Fibroblast of skin of left biceps (primary cell): ENCODE results near the gene ZEB2.

Experiments
- DNase-seq, 2 experiments: peaks; one replicate each; pipeline ENCODE4 v3.0.0-alpha.2; 2013; ENCODE audit warnings: low read depth in 2 of 2

The ZEB2 gene

DNA sequence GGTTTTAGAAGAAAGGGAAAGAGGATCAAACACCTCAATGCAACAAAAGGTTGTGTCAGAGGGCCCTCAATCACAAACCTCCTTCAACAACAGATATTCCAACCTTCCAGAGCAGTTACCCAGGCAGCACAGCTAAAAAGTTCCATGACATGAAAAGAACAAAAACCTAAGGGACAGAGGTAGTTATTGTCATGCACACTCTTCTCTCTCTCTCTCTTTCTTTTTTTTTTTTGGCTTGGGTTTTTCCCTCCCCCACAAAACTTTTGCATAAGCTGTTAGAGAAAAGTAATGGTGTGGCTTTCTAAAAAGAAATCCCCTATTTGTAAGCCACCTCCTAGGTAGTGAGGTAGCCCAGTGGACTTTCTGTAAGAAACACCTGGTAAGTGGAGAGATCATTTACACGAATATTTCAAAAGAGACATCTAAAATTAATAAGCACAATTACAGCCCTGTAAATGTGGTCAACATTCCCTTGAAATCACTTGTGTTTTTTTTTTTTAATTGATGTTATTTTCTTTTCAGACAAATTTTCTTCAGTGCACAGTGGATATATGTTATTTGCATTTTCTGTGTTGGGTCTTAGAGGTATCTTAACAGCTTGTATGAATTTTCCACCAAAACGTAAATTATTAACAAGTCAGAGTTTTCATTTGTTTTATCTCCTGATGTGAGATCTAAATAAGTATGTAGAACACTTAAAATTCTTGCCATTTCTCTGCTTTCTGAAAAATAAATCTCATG lies 48.4 kb downstream of the ZEB2 start:
- no peak for DNase-seq

DNA sequence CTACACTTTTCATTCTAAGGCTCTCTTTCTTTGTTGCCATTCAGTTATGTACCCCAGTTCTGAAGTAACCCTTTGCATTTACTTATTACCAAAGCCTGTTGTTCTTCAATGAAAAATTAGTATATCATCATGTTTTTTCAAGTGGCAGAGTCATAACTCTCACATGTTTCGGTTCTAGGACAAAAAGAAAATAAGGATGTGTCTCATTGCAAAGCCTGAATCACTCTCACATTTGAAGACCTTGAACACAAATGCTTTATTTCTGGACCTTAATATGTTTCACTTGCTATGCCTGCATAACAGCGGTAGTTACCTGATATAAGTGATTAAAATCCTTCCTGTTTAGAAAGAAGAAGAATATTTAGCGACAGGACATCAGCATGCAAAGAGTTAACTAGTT lies 49.1 kb downstream of the ZEB2 start:
- no peak for DNase-seq

DNA sequence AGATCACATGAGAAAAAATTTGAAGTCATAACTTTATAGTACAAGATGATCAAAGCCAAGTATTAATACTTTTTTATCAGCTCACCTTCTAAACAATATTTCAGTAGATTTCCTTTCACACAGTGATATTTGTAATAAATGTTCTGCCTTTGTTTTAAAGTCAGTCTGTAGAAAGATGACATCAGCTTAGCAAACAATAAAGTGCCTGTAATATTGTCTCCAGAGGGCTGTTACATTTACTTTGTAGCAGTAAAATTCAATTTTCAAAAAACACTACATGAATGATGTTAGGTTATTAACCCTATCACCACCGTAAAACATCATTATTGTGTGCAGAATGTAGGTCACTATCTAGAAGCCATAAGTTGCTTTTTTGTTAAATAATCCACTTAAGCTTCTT lies 49.6 kb downstream of the ZEB2 start:
- no peak for DNase-seq

DNA sequence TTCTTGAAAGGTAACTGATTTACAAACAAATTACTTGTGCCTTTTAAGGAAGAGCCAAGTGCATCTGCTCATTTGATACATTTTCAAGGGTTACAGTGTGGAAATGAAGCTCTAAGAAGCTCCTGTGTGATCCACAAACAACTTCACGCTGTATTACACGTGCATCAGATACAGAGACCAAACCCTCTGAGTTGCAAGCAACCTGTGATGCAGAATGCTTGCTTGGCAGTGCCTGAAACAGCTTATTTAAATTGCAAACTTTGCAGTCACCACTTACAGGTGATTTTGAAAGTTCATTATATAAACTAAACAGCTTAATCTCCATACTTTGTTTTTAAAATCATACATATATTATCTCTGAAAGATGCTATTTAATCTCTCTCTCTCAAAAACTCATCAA lies 50.1 kb downstream of the ZEB2 start:
- DNase-seq: no peak

DNA sequence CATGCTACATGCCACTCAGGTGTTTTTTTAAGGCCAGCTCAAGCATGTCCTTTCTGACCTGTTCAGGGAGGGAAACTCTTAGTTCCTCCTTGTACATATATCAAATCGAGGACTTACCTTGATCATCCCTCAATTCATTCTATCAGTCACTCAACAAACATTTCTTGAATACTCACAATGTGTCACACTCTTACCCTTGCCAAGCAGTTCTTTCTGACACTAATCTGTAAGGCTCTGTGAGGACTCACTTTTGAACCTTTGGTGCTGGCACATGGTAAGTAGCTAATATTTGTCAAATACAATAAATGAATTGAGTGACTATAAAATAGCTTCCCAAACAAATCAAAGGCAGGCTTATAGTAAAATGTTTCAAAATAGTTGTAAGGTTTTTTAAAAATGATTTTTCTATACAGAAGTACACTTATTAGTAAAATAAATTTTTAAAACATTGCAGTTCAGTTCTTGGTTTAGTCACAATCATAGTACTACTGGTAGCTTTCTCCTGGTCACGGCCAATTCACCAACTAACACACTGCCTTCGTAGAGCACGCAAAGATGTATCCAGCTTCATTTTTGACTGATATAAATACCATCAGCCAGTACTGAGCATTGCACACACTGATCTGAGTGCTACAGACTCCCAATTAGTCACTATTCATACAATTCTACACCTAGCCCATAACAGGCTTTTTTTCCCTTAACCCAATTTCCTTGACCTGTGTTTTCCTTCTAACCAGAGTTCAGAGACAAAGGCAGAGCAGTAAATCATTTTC lies 50.9 kb downstream of the ZEB2 start:
- no peak for DNase-seq

DNA sequence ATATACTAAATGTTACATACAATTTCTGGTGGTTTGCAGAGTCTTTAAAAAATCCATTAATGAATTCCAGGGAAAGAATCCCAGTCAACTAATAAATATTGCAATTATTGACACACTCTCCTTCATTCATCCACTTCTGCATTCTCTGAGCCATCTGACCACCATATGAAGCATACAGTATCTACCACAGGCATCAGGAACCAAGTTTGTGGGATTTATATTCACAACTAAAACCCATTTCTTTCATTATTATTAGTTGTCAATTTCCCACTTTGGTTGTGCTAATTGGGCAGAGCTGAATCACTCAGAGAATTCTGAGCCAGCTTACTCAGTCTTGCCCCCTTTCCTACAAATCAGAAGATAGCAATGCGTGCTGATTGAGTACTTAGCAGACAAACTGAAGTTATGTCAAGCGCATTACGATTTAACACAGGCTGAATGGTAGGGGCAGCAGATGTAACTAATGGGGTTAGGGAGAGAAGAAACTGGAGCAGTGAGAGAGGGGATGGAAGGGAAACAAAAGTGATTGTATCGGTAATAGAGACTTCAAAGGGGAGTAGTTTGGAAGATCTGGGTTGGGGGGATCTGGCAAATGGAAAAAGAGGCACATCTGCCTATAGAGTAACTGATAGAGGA lies 52.3 kb downstream of the ZEB2 start:
- DNase-seq: peak in 1 of 2 experiments; percentile 49

DNA sequence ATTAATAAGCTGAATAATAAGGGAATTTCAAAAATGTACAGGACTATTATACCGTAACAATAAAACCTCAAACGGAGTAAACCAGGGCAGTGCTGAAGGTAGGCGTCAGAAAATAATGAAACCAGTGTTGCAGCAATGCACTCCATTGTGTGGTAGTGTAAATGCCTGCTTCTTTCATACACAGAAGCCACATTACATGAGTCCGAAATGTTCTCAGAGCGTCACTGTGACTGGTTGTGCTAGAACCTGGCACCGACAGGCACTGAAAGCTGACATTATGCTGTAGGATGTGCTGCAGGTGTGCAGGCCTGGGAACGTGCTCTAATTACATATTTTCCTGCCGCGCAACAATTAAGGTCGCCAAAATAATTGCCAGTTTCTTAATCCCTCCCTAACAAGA lies 53.3 kb downstream of the ZEB2 start:
- DNase-seq: no peak

DNA sequence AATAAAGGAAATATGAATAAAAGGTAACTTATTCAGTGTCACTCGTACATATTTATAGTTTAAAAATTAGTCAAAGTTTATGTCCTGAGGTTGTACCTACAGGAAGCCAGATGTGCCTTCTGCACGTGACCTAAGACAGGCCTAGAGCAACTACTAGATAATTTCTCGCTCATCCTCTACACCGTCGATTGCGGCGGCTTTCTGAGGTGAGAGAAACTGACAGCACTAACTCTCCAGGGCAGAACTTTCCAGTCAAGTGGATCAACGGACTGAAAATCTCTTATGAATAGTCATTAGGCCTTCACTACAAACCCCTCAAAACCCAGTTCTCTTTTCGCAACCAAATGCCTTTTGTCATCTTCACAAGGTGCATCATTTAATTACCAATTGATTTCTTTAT lies 54.2 kb downstream of the ZEB2 start:
- no peak for DNase-seq

DNA sequence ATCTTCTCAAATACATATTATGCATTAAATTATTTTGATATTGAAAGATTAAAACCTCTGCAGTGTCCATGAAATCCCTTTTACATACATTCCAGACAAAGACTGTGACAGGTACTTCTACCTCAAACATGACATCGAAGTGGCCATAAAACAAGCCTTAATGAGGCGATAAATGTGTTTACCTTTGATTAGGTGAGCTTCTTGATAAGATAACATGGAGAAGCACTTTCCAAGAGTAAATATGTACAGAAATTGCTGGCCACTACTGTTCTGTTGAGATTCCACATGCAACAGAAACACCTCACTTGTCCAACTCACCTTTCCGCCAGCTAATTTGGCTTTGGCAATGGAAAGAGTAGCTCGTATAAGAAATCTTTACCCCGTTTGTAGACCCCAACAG lies 55.2 kb downstream of the ZEB2 start:
- no peak for DNase-seq

DNA sequence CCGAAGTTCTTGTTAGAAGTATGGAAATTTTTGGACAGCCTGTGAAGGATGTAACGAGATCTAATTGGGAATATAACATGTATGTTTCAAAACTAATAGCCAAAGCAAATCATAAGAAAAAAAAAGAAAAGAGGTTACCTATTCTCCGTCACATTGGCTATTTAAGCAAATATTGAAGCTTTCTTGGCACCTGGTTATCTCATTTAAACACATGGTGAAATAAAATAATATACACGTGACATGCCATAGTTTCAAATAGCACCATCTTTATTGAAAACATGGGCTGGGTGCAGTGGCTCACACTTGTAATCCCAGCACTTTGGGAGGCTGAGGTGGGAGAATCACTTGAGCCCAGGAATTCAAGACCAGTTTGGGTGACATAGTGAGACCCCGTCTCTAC lies 56.7 kb downstream of the ZEB2 start:
- no peak for DNase-seq

DNA sequence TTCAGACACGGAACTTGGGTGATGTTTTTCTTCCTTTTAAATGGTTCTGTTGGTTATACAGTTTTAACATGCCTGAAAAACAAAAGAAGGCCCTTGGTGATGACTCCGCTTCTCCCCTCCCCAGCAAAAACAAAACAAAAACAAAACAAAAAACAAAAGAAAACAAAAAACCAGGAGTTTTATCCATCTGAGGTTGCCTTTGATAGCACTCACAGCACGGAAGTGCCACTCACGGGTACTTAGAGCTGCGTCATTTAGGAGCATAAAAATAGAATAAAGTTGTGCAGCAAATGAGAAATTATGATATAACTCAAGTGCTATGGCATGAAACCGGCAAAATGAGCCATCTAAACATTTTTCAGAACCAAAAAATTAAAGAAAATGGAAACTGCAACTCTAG lies 57.7 kb downstream of the ZEB2 start:
- DNase-seq: no peak

DNA sequence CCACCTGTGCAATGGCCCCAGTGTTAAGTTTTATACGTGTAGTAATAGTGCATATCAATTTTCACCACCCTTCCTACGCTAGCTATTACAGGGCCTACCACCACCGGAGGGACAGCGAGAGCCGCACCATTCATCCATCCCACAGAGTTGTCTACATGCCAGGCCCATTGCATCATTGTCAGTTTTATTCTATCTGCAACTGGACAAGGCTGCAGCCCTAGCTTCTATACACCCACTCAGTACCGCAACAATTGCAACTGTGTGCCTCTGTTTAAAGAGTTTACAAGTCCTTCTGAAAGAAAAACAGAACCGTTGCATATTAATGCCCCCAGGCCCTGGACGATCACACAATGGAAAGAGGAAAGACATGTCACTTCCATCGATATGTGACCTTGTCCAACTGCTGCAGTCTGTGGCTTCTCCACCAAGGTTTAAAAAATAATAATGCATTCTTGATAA lies 58.6 kb downstream of the ZEB2 start:
- no peak for DNase-seq

DNA sequence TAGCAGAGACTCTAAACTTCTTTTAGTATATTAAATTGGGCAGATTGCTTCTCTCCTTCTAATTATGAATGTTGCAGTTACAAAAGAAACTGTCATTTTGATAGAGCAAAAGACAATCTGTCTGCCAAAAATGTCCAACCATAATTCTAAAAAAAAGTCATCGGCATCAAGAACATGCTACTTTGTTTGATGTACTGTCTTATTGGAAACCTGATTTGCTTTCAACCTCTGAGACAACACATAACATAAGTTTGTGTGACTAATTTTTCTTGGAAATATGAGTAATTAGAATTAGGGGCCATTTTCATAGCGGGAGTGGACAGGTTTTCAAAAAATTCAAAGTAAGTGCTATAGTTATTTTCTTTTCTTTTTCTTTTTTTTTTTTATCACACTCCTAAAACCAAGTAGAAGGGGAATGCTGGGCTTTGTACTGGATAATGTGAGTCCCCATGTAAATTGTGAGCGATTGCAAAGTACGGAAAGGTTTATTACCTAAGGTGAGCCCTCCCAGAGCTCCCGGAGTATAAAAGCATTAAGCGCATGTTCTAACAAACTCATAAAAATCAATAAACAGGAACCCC lies 59.1 kb downstream of the ZEB2 start:
- DNase-seq: no peak

DNA sequence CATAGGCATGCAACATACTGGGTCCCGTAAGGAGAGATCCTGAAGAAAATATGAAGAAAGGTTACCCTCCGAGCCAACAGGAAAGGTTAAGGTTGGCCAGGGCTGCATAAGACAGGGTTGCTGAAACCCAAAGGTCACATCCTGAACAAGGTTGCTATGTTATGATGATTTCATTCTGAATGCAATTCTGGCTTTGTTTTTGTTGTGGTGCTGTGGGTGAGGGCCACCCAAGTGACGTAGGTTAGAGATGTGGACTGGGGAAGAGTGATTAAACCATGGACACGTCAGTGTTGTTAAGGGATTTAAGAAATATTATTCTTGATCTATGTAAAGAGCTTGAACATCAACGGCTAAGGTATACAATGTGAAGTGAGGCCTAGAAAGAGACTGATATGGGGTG lies 60.0 kb downstream of the ZEB2 start:
- no peak for DNase-seq

DNA sequence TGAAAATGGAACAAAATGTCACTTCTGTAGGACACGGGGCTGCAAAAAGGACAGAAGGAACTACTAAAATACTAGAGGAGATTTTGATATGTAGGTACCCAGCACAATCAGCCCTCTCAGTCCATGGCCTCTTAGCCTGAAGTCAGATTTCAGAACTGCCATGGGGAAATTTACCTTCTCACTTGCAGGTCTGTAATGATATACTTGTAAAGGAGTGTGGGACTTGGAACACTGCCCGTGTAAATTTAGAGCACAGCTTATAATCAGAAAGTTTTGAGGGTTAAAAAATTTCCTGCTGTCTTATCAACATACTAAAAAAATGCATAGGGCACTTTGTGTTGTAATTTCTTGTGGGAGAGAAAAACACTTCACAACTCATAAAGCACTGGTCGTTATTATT lies 60.6 kb downstream of the ZEB2 start:
- DNase-seq: no peak

DNA sequence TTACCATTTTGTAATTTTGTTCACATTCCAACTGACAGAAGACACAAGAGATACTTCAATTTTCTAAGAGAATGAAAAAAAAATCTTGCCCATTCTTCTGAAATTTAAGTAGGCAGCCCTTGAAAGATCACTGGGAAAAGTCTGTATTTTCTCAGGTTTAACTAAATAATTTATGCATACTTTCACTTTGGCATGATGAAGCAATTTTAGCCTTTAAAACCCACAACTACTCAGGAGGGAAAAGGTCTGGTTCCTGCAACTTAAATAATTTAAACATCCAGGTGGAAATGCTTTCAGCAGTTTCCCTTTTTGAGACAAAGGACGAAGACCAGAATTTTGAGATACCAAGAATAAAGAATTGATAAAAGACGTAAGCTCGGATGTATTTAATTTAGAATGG lies 61.4 kb downstream of the ZEB2 start:
- DNase-seq: no peak

DNA sequence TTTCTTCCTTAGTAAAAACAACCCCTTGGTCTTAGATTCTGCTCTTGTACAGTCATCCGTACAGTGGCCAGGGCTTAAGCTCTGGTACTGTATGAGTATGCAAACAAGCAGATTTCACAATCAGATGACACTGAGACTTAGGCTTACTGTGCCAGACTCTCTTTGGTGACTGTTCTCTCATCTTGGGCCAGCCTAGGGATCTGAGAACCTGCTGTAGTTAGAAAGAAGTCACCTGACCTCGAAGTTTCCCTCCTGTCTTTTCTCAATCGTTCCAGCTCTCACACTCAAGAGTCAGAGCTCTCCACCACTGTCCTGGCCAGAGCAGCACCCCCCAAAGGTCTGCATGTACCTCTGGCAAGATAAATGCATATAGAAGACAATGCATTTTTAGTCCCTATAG lies 63.2 kb downstream of the ZEB2 start:
- peak; percentile 43 to 50 for DNase-seq

DNA sequence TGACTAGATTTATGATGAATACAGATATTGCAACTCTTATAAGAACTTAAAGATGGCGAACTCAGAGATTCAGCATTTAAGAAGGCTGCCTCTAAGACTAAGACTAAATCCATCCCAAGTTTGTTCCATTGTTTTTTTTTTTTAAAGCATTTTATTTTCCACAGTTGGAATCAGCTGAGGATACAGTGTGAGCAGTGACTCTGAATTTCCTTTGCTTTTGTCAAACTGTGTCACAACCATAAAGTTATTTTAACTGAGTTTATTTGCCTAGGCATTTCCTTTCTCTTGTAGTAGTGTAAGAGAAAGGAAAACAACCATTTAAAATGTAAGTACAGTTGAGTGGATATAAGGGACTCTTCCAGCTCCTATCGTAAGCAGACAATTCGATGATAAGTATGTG lies 63.9 kb downstream of the ZEB2 start:
- no peak for DNase-seq

DNA sequence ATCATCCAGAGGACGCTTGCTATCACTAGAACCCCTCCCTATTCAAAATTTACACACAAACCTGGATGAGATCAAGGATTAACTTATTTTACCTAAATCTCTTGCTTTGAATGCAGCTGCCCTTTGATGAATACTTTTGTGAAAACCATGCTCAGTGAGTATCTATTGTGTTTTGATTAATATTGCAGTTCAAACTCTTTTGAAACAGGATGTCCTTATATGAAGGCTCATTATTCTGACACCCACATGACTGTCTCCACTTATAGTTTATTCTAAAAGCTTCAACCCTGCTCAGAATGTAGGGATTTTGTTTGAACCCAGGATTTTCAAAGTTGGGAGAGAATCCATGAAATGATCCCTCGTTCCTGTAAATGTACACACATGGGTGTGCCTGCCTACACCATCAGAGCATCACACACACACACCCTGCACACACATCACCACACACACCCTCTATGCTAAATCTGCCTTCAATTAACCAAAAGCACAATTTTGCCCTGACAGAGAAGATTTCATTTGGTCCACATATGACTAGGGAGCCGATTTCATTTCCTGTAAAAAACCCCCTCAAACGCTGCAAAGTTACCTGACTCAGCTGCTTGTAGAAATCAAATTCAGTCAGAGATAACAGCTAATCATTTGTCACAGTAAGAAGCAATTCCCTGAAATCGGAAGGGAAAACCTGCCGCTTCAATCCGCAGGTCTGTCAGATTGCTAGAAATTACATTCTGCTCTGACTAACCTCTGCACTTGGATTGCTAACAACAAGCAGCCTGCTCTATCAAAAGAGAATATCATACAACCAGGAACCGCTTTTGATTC lies 65.2 kb downstream of the ZEB2 start:
- no peak for DNase-seq

DNA sequence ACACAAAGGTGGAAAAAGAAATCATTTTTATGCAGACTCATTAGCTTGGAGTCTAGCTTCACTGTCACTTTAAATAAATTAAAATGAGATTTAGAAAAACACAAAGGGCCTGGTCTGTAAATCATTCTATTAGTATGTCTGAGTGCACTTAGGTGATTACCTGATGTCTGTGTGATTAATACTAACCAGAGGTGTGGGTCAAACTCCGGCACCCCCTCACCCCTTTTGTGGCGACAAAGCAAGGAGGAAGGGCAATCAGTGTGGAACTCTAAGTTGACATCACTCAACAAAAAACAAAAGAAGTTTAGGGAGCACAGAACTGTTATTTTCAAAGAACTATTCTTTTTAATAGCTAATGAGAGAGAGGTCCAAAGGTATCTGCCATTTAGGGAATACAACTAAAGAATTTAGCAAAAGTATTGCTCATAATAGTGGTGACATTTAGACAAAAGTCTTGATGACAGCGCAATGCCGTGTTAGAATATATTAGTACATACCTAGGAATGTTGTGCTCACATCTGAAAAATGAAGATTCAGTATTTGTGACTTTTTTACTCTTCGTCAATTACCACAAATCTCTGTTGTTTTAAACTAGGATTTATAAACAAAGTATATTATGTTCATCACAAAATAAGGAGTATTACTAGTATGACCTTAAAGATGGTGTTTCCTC lies 66.3 kb downstream of the ZEB2 start:
- no peak for DNase-seq

DNA sequence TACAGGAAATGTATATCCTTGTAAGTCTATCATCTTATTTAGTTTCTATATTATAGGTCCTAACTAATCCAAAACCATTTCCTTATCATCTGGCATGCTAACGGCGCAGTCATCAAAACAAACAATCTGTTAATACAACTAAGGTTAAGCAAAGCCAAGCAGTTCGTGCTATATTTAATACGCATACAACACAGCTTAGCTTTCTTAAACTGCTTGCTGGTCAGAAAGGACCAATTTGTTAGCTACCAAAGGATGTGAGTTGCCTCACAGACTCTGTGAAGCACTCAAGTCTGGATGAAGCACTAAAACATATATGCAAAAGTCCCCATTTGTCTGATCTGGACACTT lies 67.0 kb downstream of the ZEB2 start:
- no peak for DNase-seq
